Neural progenitor cell (in vitro differentiated cells): ENCODE measurements around the gene ZNF497. TPM values are rescaled to one million over a fixed set of nuclear protein-coding genes. Genes with fewer than 3 reads are reported as not detected.

ENCODE experiments used
- DNase-seq: peaks from one replicate; pipeline ENCODE4 v3.0.0-alpha.2; 2016; ENCODE audit warnings: low spot score
- H2AFZ ChIP-seq: fragments of 200-600 bp; sonication (generic); replicated peaks from 2 replicates; pipeline ENCODE4 v1.6.1; 2016; ENCODE audit warnings: antibody characterized with exemption
- H3F3A ChIP-seq: fragments of 200-600 bp; sonication (generic); 2 replicates; pipeline ENCODE4 v1.6.1; 2016; ENCODE audit warnings: antibody characterized with exemption, low read depth
- H3K27ac ChIP-seq: fragments of 200-600 bp; sonication (generic); 2 replicates; pipeline ENCODE4 v1.5.1; 2016; ENCODE audit warnings: mild to moderate bottlenecking
- H3K27me3 ChIP-seq: fragments of 200-600 bp; sonication (generic); 2 replicates; pipeline ENCODE4 v1.6.1; 2016; ENCODE audit warnings: mild to moderate bottlenecking, moderate library complexity
- H3K36me3 ChIP-seq: fragments of 200-600 bp; sonication (generic); 2 replicates; pipeline ENCODE4 v1.5.1; 2016
- H3K4me1 ChIP-seq: fragments of 200-600 bp; sonication (generic); 2 replicates; pipeline ENCODE4 v1.6.1; 2016; ENCODE audit warnings: mixed run types
- H3K4me2 ChIP-seq: fragments of 200-600 bp; sonication (generic); 2 replicates; pipeline ENCODE4 v1.6.1; 2016
- H3K4me3 ChIP-seq: fragments of 200-600 bp; sonication (generic); 2 replicates; pipeline ENCODE4 v1.5.1; 2016
- H3K79me2 ChIP-seq: fragments of 200-600 bp; sonication (generic); 2 replicates; pipeline ENCODE4 v1.6.1; 2016; ENCODE audit warnings: low read depth
- H3K9ac ChIP-seq: fragments of 200-600 bp; sonication (generic); 2 replicates; pipeline ENCODE4 v1.6.1; 2016
- H3K9me3 ChIP-seq: fragments of 200-600 bp; sonication (generic); 2 replicates; pipeline ENCODE4 v1.5.1; 2016; ENCODE audit warnings: low read depth
- H4K20me1 ChIP-seq: fragments of 200-600 bp; sonication (generic); 2 replicates; pipeline ENCODE4 v1.6.1; 2016; ENCODE audit warnings: low read depth
- H3K27ac Mint-ChIP-seq: 3 replicates; pipeline ENCODE4 v1.8.0; 2021; ENCODE audit warnings: mixed read lengths
- H3K27me3 Mint-ChIP-seq: 2 replicates; pipeline ENCODE4 v1.8.0; 2022; ENCODE audit warnings: low read depth, mild to moderate bottlenecking, inconsistent platforms, moderate library complexity, mixed read lengths; ENCODE audit not compliant: insufficient read depth
- H3K36me3 Mint-ChIP-seq: 3 replicates; pipeline ENCODE4 v1.8.0; 2021; ENCODE audit warnings: mixed read lengths
- H3K4me1 Mint-ChIP-seq: 3 replicates; pipeline ENCODE4 v1.8.0; 2021; ENCODE audit warnings: mixed read lengths
- H3K4me3 Mint-ChIP-seq: 3 replicates; pipeline ENCODE4 v1.8.0; 2021; ENCODE audit warnings: mild to moderate bottlenecking, moderate library complexity, mixed read lengths
- H3K9me3 Mint-ChIP-seq: 3 replicates; pipeline ENCODE4 v1.8.0; 2020; ENCODE audit warnings: mixed read lengths
- EZH2 ChIP-seq: fragments of 200-600 bp; sonication (generic); IDR thresholded peaks from 2 replicates; pipeline ENCODE4 v1.6.1; 2017; ENCODE audit warnings: antibody characterized with exemption, mild to moderate bottlenecking, moderate library complexity
- EZH2phosphoT487 ChIP-seq: fragments of 200-600 bp; sonication (generic); IDR thresholded peaks from 2 replicates; pipeline ENCODE4 v1.6.1; 2017; ENCODE audit warnings: antibody characterized with exemption
- total RNA-seq: library from RNA; depleted of rRNA; stranded (reverse); fragments of >200 nt; gene quantifications from 2 replicates; pipeline ENCODE4 v1.2.3, GENCODE V29; 2015; ENCODE audit warnings: low replicate concordance
- TF ChIP-seq, protein P1 (sequence below): fragments of 200-600 bp; sonication (generic); IDR thresholded peaks from 2 replicates; pipeline ENCODE4 v1.5.1; 2017; ENCODE audit warnings: antibody characterized with exemption, mild to moderate bottlenecking

The ZNF497 gene
- total RNA-seq, 1 donor from 2014 or later: 3.7 TPM

DNA sequence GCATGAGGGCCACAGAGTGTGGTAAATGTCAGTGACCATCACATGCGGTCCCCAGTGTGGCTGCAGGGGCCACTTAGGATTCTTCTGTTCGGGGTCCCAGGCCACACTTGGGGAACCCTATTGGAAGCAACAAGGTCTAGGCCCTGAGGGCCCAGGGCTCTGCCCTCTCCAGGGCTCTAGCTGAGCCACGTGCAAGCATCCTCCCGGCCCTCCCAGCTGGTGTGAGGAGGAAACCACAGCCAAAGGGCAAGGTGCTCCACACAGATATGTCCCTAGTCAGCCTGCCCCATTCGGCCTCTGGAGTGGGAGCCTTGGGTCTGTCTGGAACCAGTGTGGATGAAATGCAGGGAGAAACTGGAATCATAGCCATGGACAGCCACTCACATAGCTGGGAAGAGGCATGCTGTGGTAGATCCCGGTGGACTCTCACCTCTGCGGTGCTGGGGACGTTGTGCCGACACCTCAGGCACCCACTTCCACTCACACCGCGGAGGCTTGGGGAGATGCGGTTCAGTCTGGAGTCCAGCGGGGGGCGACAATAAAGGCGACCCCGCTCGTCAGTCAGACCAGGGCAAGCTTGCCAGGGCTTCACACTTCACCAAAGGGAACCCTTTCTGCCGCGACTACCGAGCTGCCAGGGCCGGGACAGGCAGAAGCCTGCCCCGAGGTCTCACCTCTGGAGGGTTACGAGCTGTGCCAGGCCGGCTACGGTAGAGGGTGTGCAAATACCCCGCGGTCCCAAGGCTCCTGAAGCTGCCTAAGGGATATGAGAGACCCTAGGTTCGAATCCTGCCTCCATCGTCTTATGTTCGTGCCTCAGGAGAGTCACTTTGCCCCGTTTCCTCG, 4.3 kb upstream of the ZNF497 start:
- H3K27ac ChIP-seq: no peak overlapping the region
- no peak overlapping the region for H3K9ac ChIP-seq
- Mint-ChIP-seq H3K27ac (peak overlapping the region; percentile 60), H3K27me3 (peaks cover 7% of the 10 kb centered on the region), H3K4me3 (no peak overlapping the region), H3K4me1 (peaks cover 5% of the 10 kb centered on the region), H3K9me3 (no peaks in the 10 kb centered on the region), H3K36me3 (peaks cover 10% of the 10 kb centered on the region)
- TF ChIP-seq EZH2phosphoT487 (no peak), EZH2 (no peak)
- TF ChIP-seq, protein P1, sequence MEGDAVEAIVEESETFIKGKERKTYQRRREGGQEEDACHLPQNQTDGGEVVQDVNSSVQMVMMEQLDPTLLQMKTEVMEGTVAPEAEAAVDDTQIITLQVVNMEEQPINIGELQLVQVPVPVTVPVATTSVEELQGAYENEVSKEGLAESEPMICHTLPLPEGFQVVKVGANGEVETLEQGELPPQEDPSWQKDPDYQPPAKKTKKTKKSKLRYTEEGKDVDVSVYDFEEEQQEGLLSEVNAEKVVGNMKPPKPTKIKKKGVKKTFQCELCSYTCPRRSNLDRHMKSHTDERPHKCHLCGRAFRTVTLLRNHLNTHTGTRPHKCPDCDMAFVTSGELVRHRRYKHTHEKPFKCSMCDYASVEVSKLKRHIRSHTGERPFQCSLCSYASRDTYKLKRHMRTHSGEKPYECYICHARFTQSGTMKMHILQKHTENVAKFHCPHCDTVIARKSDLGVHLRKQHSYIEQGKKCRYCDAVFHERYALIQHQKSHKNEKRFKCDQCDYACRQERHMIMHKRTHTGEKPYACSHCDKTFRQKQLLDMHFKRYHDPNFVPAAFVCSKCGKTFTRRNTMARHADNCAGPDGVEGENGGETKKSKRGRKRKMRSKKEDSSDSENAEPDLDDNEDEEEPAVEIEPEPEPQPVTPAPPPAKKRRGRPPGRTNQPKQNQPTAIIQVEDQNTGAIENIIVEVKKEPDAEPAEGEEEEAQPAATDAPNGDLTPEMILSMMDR: no peak
- H4K20me1 ChIP-seq: no peaks in the 10 kb centered on the region
- no peaks in the 10 kb centered on the region for H3K9me3 ChIP-seq
- H2AFZ ChIP-seq: no peak overlapping the region
- no peak for DNase-seq
- H3K79me2 ChIP-seq: no peaks in the 10 kb centered on the region
- no peak overlapping the region for H3K4me3 ChIP-seq
- H3F3A ChIP-seq: peaks cover 4% of the 10 kb centered on the region
- no peaks in the 10 kb centered on the region for H3K4me1 ChIP-seq
- H3K27me3 ChIP-seq: no peaks in the 10 kb centered on the region
- H3K36me3 ChIP-seq: no peaks in the 10 kb centered on the region
- H3K4me2 ChIP-seq: no peak overlapping the region

DNA sequence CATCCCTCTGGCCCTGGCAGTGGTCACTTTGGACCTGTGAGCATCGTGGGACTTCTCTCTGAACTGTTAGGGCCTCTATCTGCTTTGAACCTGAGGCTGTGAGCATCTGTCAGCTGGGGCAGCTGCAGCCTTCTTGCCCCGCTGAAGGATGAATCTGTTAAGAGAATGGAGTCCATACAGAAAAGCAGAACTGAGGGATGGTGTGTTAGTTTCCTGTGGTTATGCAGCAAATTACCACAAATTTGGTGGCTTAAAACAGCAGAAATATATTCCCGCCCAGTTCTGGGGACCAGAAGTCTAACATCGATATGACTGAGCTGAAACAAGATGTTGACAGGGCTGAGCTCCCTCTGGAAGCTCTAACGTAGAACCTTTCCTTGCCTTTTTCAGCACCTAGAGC, 1.6 kb upstream of the ZNF497 start:
- H3K79me2 ChIP-seq: peaks cover 10% of the 10 kb centered on the region
- H3K27ac ChIP-seq: no peak overlapping the region
- TF ChIP-seq, protein P1: no peak
- TF ChIP-seq EZH2: no peak
- no peak for TF ChIP-seq EZH2phosphoT487
- H3K4me3 Mint-ChIP-seq: peak overlapping the region; percentile 65
- no peak overlapping the region for H3K9ac ChIP-seq
- H4K20me1 ChIP-seq: no peaks in the 10 kb centered on the region
- H3K4me1 ChIP-seq: no peaks in the 10 kb centered on the region
- peaks cover 7% of the 10 kb centered on the region for H3F3A ChIP-seq
- no peak overlapping the region for H3K4me3 ChIP-seq
- H3K9me3 ChIP-seq: no peaks in the 10 kb centered on the region
- no peaks in the 10 kb centered on the region for H3K9me3 Mint-ChIP-seq
- no peak overlapping the region for H3K4me2 ChIP-seq
- H3K36me3 ChIP-seq: no peaks in the 10 kb centered on the region
- H2AFZ ChIP-seq: no peak overlapping the region
- DNase-seq: no peak
- H3K27me3 ChIP-seq: no peaks in the 10 kb centered on the region
- H3K4me1 Mint-ChIP-seq: peaks cover 13% of the 10 kb centered on the region
- peaks cover 5% of the 10 kb centered on the region for H3K36me3 Mint-ChIP-seq
- H3K27ac Mint-ChIP-seq: no peak overlapping the region
- H3K27me3 Mint-ChIP-seq: peaks cover 10% of the 10 kb centered on the region

DNA sequence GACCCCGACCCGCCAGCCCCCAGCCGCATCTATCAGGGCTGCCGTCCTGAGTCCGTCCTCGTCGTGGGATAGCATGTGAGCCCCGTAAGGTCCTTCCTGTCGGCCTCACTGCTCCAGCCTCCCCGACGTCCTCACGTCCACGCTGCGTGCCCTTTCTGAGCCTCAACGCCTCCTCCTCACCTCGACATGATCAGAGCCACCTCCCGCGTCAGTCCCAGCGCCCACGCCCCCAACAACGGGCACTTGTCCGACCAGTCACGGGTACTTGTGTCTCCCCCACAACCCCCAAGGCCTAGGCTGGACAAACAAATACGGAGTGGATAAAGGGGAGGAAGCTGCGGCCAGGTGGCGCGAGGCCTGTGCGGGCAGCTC, 665 bp downstream of the ZNF497 start:
- H3K27ac ChIP-seq: peak overlapping the region; percentile 54
- peak overlapping the region; percentile 60 for H2AFZ ChIP-seq
- H3K4me3 Mint-ChIP-seq: peak overlapping the region; percentile 96
- TF ChIP-seq EZH2phosphoT487 (no peak), EZH2 (no peak)
- TF ChIP-seq, protein P1: peak; percentile 15
- peak overlapping the region; percentile 59 for H3K4me3 ChIP-seq
- H3F3A ChIP-seq: peaks cover 7% of the 10 kb centered on the region
- H3K4me2 ChIP-seq: peak overlapping the region; percentile 85
- H3K4me1 Mint-ChIP-seq: peaks cover 13% of the 10 kb centered on the region
- peak overlapping the region; percentile 67 for H3K9ac ChIP-seq
- no peaks in the 10 kb centered on the region for H3K4me1 ChIP-seq
- H3K36me3 ChIP-seq: no peaks in the 10 kb centered on the region
- peaks cover 3% of the 10 kb centered on the region for H3K36me3 Mint-ChIP-seq
- no peaks in the 10 kb centered on the region for H4K20me1 ChIP-seq
- peaks cover 10% of the 10 kb centered on the region for H3K79me2 ChIP-seq
- peak overlapping the region; percentile 97 for H3K27ac Mint-ChIP-seq
- H3K9me3 ChIP-seq: no peaks in the 10 kb centered on the region
- H3K27me3 ChIP-seq: no peaks in the 10 kb centered on the region
- H3K9me3 Mint-ChIP-seq: no peaks in the 10 kb centered on the region
- H3K27me3 Mint-ChIP-seq: peaks cover 12% of the 10 kb centered on the region
- DNase-seq: no peak
